Measurements from ENCODE around the gene GSTA4. TPM values are rescaled to one million over a fixed set of nuclear protein-coding genes. Genes with fewer than 3 reads are reported as not detected.

GSTA4 gene
- total RNA-seq, 2 experiments from 2014 or later, result 0.63 to 1.1 TPM

GRCh38 chr6:53005663-53006250 is 10.7 kb upstream of the GSTA4 start:
- ChIA-PET POLR2A (no interaction called here), CTCF (ENCODE audit: unreplicated experiment) (no interaction called here)
- no peak overlapping the region for H3K4me3 ChIP-seq (ENCODE audit: low read depth, low read length, poor library complexity, severe bottlenecking)
- H3K27ac ChIP-seq (ENCODE audit: low read depth, low read length, poor library complexity, severe bottlenecking), result no peak overlapping the region
- H4K20me1 ChIP-seq (ENCODE audit: insufficient read depth, low read length), result no peaks in the 10 kb centered on the region
- peaks cover 50% of the 10 kb centered on the region for H3K36me3 ChIP-seq (ENCODE audit: insufficient read depth, low read length)
- TF ChIP-seq CTCF (conservative IDR thresholded peaks at IDR 0.05; ENCODE audit: low read length) (no peak), EZH2phosphoT487 (IDR thresholded peaks at IDR 0.05; ENCODE audit: borderline replicate concordance, low read depth, low read length) (no peak)
- no TSS peak for BruUV-seq (replicated peaks)
- H3K9me3 ChIP-seq (ENCODE audit: low read length), result no peaks in the 10 kb centered on the region
- H3K4me1 ChIP-seq (ENCODE audit: insufficient read depth, low read length, poor library complexity, severe bottlenecking), result no peaks in the 10 kb centered on the region
- H3K9me2 ChIP-seq (ENCODE audit: insufficient read depth, low read length), result no peaks in the 10 kb centered on the region
- intact Hi-C loops (cut with micrococcal nuclease; ENCODE audit: unreplicated experiment), result no loop called here
- no peak overlapping the region for H3K4me2 ChIP-seq (ENCODE audit: low read length)
- H3K79me2 ChIP-seq (ENCODE audit: insufficient read depth, low read depth, low read length), result no peaks in the 10 kb centered on the region
- H2AFZ ChIP-seq (ENCODE audit: low read length), result no peak overlapping the region
- no peak for DNase-seq (ENCODE audit: low spot score)

GRCh38 chr6:52999456-52999855 is 4.4 kb upstream of the GSTA4 start:
- no peak overlapping the region for H3K27ac ChIP-seq (ENCODE audit: low read depth, low read length, poor library complexity, severe bottlenecking)
- CTCF ChIA-PET (ENCODE audit: unreplicated experiment), result no interaction called here
- POLR2A ChIA-PET, result no interaction called here
- intact Hi-C loops (cut with micrococcal nuclease; ENCODE audit: unreplicated experiment), result loop anchor here (5.0 kb wide), 2 partner anchors 332 to 582 kb away; no protein-coding TSS in a partner anchor
- no peak overlapping the region for H2AFZ ChIP-seq (ENCODE audit: low read length)
- H3K9me3 ChIP-seq (ENCODE audit: low read length), result no peaks in the 10 kb centered on the region
- no peaks in the 10 kb centered on the region for H4K20me1 ChIP-seq (ENCODE audit: insufficient read depth, low read length)
- H3K4me2 ChIP-seq (ENCODE audit: low read length), result no peak overlapping the region
- TF ChIP-seq EZH2phosphoT487 (IDR thresholded peaks at IDR 0.05; ENCODE audit: borderline replicate concordance, low read depth, low read length), result no peak
- BruUV-seq (replicated peaks), result no TSS peak
- peaks cover 6% of the 10 kb centered on the region; the same call in 1 of the 2 replicates for H3K36me3 ChIP-seq (ENCODE audit: insufficient read depth, low read length)
- no peaks in the 10 kb centered on the region for H3K79me2 ChIP-seq (ENCODE audit: insufficient read depth, low read depth, low read length)
- DNase-seq (ENCODE audit: low spot score), result no peak
- H3K9me2 ChIP-seq (ENCODE audit: insufficient read depth, low read length), result no peaks in the 10 kb centered on the region
- H3K4me1 ChIP-seq (ENCODE audit: insufficient read depth, low read length, poor library complexity, severe bottlenecking), result peaks cover 11% of the 10 kb centered on the region
- no peak overlapping the region for H3K4me3 ChIP-seq (ENCODE audit: low read depth, low read length, poor library complexity, severe bottlenecking)

GRCh38 chr6:52998603-52999002 is 3.5 kb upstream of the GSTA4 start:
- Histone ChIP-seq H3K36me3 (ENCODE audit: insufficient read depth, low read length) (0 out of 2 replicates have a peak, but pooled peaks cover under 1% of the 10 kb centered on the region), H3K4me2 (ENCODE audit: low read length) (no peak overlapping the region), H2AFZ (ENCODE audit: low read length) (no peak overlapping the region), H3K4me1 (ENCODE audit: insufficient read depth, low read length, poor library complexity, severe bottlenecking) (peaks cover 12% of the 10 kb centered on the region), H3K79me2 (ENCODE audit: insufficient read depth, low read depth, low read length) (no peaks in the 10 kb centered on the region), H3K27ac (ENCODE audit: low read depth, low read length, poor library complexity, severe bottlenecking) (no peak overlapping the region), H3K4me3 (ENCODE audit: low read depth, low read length, poor library complexity, severe bottlenecking) (no peak overlapping the region), H3K9me3 (ENCODE audit: low read length) (no peaks in the 10 kb centered on the region), H4K20me1 (ENCODE audit: insufficient read depth, low read length) (no peaks in the 10 kb centered on the region), H3K9me2 (ENCODE audit: insufficient read depth, low read length) (no peaks in the 10 kb centered on the region)
- no peak for DNase-seq (ENCODE audit: low spot score)
- POLR2A ChIA-PET, result interaction anchor here (0.9 kb wide), 1 partner anchor 15 kb away, joined by 3 read pairs; no protein-coding TSS in a partner anchor
- TF ChIP-seq CTCF (conservative IDR thresholded peaks at IDR 0.05; ENCODE audit: low read length), result no peak
- TF ChIP-seq EZH2phosphoT487 (IDR thresholded peaks at IDR 0.05; ENCODE audit: borderline replicate concordance, low read depth, low read length), result no peak
- BruUV-seq (replicated peaks), result no TSS peak
- intact Hi-C loops (cut with micrococcal nuclease; ENCODE audit: unreplicated experiment), result loop anchor here (5.0 kb wide), 2 partner anchors 331 to 581 kb away; no protein-coding TSS in a partner anchor
- CTCF ChIA-PET (ENCODE audit: unreplicated experiment), result interaction anchor here (1.0 kb wide), 1 partner anchor 26 kb away, joined by 5 read pairs; no protein-coding TSS in a partner anchor
